HG02678 (cell line): ENCODE data around the gene IMMP2L.
A peak's percentile ranks its signal among the peaks of the same experiment; 100 is the strongest.

ENCODE experiments used
- ATAC-seq: cut with Tn5 transposase; IDR thresholded peaks from one replicate; pipeline ENCODE4 v1.9.1; 2021; ENCODE audit warnings: mild to moderate bottlenecking, moderate library complexity; ENCODE audit not compliant: unreplicated experiment

Gene IMMP2L

DNA sequence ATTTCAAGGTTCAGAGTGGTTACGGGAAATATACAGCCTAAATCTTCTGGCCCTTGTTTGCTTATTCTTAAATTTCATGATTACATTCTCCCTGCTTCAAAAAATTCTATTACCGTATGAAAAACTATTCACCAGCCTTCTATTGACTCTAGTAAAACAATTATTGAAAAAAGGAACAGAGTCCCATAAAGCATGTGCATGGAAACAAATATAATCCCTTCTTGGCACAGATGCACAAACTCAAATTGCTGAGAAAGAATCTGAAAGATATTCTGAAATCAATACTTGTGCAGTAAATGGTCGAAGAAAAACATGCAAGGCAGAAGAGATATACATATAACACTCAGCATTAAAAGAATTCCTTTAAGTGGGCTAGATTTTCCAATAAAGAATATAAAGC is 387.8 kb downstream of the IMMP2L start:
- no peak for ATAC-seq

DNA sequence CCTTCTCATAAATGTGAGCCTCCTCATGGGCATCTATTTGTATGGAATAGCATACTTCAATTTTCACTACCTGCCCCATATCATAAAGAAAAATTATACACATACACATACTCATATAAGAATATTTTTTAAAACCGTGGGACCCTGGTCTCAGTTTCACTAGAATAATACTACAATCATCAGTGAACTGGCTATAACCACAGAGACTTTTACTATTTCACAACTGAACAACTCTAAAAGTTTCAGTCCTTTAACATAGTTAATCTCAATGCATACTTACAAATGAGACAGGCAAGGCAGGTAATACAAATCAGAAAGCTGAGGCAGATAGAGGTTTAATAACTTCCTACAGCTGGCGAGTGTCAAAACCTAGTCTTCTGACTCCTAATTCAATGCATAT is 388.3 kb downstream of the IMMP2L start:
- ATAC-seq: no peak

DNA sequence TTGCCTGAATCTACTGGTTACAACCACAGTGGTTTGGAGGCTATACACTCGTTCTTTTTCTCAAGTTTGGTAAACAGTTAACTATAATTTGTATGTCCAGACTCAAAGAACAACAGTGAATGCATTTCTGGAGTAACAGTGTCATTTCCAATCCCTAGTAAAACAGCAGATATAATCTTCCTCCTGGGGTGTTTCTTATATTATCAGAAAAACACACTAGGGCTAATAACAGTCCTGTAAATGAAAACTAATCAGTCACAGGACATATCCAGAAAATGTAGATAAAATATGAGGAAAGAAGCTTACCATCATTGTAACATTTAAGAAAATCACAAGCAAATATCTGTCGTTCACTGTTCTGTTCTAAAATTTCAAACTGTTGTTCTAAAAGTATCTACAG is 388.8 kb downstream of the IMMP2L start:
- no peak for ATAC-seq

GRCh38 chr7:111172564-111173257 is 389.6 kb downstream of the IMMP2L start:
- no peak for ATAC-seq

- ATAC-seq: no peak
These were observed 394.1 kb downstream of the IMMP2L start for GRCh38 chr7:111168182-111168581.

DNA sequence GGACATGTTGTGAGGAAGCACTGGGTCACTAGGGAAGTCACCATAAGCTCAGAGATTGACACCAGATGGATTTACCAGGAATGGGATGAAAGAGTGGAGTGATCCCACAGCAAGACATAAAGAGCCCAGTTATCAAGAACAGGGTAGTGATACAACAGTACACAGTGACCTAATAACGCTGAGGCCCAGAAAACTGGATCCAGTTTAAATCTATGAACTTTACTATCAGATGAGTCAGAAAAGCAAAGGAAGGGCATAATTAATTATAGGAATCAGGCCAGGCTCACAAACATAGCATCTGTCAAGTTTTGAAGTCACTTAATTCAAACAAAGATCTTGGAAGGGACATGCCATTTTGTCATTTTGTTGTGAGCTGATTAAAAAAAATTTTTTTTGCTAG is 397.9 kb downstream of the IMMP2L start:
- ATAC-seq: no peak

DNA sequence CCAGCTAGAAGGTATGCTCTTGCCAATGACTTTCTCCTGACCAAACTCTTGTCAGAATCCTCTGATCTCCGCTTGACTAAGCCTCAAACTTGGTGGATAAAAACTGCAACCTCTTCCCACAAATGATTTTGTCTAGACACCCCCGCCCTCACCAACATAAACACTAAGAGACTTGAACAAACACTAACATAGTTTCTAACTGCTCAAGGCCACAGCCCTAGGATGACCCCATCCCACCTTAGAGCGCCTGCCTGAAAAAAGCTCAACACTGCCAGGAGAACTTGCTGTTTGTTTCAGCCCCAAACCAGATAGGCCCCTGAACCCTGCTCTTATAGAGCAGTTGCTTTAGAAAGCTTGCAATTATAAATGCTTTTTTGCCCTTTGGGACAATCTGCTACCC is 399.6 kb downstream of the IMMP2L start:
- no peak for ATAC-seq

DNA sequence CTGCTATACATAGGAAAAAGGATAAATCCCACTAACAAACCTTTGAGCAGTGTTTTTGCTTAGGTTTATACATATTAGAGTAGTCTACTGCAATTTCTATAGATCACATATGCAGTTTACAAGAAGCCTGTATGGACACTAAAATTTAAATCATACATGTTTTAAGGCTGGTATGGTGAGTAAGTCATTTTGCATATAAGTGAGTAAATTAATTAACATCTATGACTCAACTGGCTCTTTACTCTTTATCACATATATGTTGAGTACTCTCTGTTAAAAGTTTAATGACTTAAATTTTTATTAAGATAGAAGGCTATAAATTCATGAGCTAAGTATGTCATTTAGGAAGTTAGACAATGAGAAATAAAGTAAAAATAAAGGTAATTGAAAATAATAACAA is 402.0 kb downstream of the IMMP2L start:
- ATAC-seq: no peak

GRCh38 chr7:111159426-111159825 is 402.9 kb downstream of the IMMP2L start:
- ATAC-seq: no peak

GRCh38 chr7:111150709-111151108 is 411.6 kb downstream of the IMMP2L start:
- ATAC-seq: no peak

- no peak for ATAC-seq
These were observed 414.4 kb downstream of the IMMP2L start for GRCh38 chr7:111147708-111148533.

DNA sequence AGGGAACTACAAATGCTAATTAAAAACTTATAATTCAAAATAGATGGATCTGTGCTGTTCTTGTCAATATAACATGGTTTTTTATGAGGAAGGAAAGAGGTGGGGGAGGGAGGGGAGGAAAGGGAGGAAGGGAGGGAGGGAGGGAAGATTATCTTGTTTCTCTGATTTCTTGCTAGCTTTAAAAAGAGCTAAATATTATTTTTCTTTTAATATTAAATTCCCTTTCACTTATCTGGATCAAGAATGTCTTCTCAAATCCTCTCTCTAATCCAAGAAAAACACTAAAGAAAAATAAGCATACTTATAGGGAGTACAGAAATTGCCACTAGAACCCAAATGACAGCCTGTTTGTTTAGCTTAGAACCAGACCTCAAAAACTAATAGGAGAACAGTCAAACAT is 416.2 kb downstream of the IMMP2L start:
- no peak for ATAC-seq

- ATAC-seq: no peak
These were observed 416.8 kb downstream of the IMMP2L start for GRCh38 chr7:111145472-111145871.

- no peak for ATAC-seq
These were observed 422.0 kb downstream of the IMMP2L start for GRCh38 chr7:111140091-111140865.

GRCh38 chr7:111138586-111138985 is 423.7 kb downstream of the IMMP2L start:
- no peak for ATAC-seq

GRCh38 chr7:111138193-111138569 is 424.1 kb downstream of the IMMP2L start:
- ATAC-seq: peak; percentile 97

DNA sequence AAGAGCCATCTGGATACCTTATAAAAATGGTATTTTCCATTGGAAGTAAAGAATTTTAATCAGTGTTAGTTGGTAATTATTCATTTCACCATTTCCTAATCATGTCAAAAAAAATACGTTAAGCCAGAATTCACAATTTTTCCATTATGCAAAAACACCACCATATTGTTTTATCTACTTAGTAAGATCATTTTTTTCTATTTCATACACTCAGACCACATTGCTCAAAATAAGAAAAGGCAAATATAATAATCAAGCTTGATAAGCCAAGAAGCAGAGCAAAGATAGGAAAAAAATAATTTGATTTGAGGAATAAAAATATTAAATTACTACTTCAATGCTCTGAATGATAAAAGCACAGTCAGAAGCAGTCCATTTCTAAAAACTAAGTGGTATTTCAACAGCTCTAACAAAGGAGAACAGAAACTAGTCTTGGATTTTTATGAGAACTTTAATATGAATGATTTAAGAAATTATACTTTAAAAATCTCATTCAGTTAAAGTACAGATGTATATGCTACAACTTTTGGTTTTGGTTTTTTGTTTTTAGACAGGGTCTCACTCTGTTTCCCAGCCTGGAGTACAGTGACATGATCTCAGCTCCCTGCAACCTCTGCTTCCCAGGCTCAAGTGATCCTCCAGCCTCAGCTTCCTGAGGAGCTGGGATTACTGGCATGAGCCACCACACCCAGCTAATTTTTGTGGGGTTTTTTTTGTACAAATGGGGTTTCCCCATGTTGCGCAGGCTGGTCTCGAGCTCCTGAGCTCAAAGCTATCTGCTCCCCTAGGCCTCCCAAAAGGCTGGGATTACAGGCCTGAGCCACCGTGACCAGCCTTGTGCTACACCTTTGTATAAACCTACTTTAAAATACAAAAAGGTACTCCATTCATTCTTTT is 424.7 kb downstream of the IMMP2L start:
- ATAC-seq: peak; percentile 63

DNA sequence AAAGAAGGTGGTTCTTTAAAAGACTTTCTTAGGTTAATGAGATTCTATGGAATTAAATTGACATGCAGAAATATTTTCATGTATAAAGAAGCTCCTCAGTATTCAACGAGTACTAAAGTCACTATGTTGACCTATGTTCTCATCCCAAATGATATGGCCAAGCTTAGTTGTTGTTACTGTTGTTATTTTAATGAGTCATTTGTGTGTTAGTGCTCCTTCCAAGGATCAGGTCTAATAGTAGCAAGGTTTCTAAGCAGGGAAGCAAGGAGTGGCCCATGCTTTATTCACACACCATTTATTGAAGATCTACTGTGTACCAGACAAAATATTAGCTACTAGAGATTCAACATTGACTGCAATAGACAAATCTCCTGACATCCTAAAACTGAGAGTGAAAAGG is 429.5 kb downstream of the IMMP2L start:
- ATAC-seq: no peak

- no peak for ATAC-seq
These were observed 432.9 kb downstream of the IMMP2L start for GRCh38 chr7:111129435-111129834.

DNA sequence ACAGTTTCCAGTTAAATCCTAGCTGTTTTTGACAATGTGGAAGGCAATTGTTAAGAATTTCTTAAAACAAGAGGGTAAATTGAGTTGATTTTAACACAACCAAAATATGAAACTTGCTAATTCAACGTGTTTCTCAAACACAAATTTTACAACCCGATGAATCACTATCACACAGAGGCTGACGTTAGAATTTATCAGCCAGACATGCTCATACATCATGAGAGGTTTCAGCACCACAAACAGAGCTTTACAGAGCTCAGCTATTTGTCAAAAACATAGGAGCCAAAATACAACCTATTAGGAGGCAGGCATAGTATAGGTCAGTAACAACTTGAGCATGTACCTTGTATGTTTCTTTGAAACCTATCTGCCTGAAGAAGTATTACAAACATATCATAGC is 435.3 kb downstream of the IMMP2L start:
- no peak for ATAC-seq

- no peak for ATAC-seq
These were observed 446.3 kb downstream of the IMMP2L start for GRCh38 chr7:111115966-111116365.
